Measurements from ENCODE around the gene MINAR2.

Gene MINAR2

GRCh38 chr5:129718471-129719090, 29.3 kb upstream of the MINAR2 start:
- Histone ChIP-seq H3K27ac (no peak overlapping the region), H3K9me3 (no peaks in the 10 kb centered on the region), H3K27me3 (no peaks in the 10 kb centered on the region), H3K4me3 (ENCODE audit: low read depth in 1 of 2, low read length in 1 of 2) (no peak overlapping the region), H3K36me3 (no peaks in the 10 kb centered on the region), H3K4me1 (ENCODE audit: control insufficient read depth in 1 of 2, insufficient read depth in 1 of 2, low read depth in 1 of 2, low read length in 1 of 2) (no peaks in the 10 kb centered on the region)
- TF ChIP-seq, protein P1, sequence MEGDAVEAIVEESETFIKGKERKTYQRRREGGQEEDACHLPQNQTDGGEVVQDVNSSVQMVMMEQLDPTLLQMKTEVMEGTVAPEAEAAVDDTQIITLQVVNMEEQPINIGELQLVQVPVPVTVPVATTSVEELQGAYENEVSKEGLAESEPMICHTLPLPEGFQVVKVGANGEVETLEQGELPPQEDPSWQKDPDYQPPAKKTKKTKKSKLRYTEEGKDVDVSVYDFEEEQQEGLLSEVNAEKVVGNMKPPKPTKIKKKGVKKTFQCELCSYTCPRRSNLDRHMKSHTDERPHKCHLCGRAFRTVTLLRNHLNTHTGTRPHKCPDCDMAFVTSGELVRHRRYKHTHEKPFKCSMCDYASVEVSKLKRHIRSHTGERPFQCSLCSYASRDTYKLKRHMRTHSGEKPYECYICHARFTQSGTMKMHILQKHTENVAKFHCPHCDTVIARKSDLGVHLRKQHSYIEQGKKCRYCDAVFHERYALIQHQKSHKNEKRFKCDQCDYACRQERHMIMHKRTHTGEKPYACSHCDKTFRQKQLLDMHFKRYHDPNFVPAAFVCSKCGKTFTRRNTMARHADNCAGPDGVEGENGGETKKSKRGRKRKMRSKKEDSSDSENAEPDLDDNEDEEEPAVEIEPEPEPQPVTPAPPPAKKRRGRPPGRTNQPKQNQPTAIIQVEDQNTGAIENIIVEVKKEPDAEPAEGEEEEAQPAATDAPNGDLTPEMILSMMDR (IDR thresholded peaks at IDR 0.05): no peak

DNA sequence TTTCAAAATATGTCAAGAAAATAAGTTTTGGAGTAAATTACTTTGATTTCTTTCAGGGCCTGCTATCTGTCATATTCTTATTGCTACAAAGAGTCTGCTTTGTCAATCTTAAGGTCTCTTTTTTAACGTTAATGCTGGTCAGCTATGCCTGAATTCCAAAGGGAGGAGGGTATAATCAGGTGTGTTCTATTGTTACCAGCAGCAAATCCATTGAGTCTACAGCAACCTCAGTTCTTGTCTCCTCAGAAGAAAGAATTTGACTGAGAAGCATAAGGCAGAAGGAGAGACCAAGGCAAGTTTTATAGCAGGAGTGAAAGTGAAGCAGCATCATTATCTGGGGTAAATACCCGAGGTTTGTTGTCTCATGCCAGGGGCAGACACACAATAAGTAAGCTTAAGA, 23.7 kb upstream of the MINAR2 start:
- no peak overlapping the region for H3K4me3 ChIP-seq (ENCODE audit: low read depth in 1 of 2, low read length in 1 of 2)
- H3K27ac ChIP-seq: no peak overlapping the region
- no peaks in the 10 kb centered on the region for H3K36me3 ChIP-seq
- H3K27me3 ChIP-seq: no peaks in the 10 kb centered on the region
- no peaks in the 10 kb centered on the region for H3K4me1 ChIP-seq (ENCODE audit: control insufficient read depth in 1 of 2, insufficient read depth in 1 of 2, low read depth in 1 of 2, low read length in 1 of 2)
- no peaks in the 10 kb centered on the region for H3K9me3 ChIP-seq
- TF ChIP-seq, protein P1 (IDR thresholded peaks at IDR 0.05): no peak

DNA sequence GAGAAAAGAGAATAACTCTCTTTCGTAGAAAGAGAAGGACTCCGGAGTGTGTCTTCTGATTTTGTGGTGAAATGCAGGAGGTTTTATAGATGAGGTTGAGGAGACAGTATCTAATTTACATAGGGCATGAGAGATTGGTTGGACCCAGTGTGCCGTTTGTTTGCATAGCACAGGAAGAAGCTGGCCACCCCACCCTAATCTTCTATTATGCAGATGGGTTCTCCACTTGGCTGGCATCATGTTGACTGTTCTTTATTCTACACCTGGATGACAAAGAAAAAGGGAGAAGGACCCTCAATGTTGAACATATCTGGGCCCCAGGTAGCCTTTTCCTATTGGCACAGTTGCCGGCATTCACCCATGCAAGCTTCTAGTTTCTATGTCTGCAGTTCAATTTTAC, 23.2 kb upstream of the MINAR2 start:
- no peaks in the 10 kb centered on the region for H3K9me3 ChIP-seq
- TF ChIP-seq, protein P1 (IDR thresholded peaks at IDR 0.05): no peak
- no peak overlapping the region for H3K4me3 ChIP-seq (ENCODE audit: low read depth in 1 of 2, low read length in 1 of 2)
- no peaks in the 10 kb centered on the region for H3K36me3 ChIP-seq
- no peaks in the 10 kb centered on the region for H3K27me3 ChIP-seq
- H3K27ac ChIP-seq: no peak overlapping the region
- no peaks in the 10 kb centered on the region for H3K4me1 ChIP-seq (ENCODE audit: control insufficient read depth in 1 of 2, insufficient read depth in 1 of 2, low read depth in 1 of 2, low read length in 1 of 2)

- no peaks in the 10 kb centered on the region for H3K4me1 ChIP-seq (ENCODE audit: control insufficient read depth in 1 of 2, insufficient read depth in 1 of 2, low read depth in 1 of 2, low read length in 1 of 2)
- H3K27ac ChIP-seq: no peak overlapping the region
- no peaks in the 10 kb centered on the region for H3K27me3 ChIP-seq
- TF ChIP-seq, protein P1 (IDR thresholded peaks at IDR 0.05): no peak
- no peaks in the 10 kb centered on the region for H3K36me3 ChIP-seq
- H3K4me3 ChIP-seq (ENCODE audit: low read depth in 1 of 2, low read length in 1 of 2): no peak overlapping the region
- no peaks in the 10 kb centered on the region for H3K9me3 ChIP-seq
These were observed 8.1 kb upstream of the MINAR2 start for GRCh38 chr5:129739773-129740172.

GRCh38 chr5:129743541-129744187, 4.2 kb upstream of the MINAR2 start:
- no peak overlapping the region for H3K27ac ChIP-seq
- no peaks in the 10 kb centered on the region for H3K9me3 ChIP-seq
- H3K36me3 ChIP-seq: no peaks in the 10 kb centered on the region
- TF ChIP-seq, protein P1 (IDR thresholded peaks at IDR 0.05): no peak
- no peaks in the 10 kb centered on the region for H3K4me1 ChIP-seq (ENCODE audit: control insufficient read depth in 1 of 2, insufficient read depth in 1 of 2, low read depth in 1 of 2, low read length in 1 of 2)
- H3K4me3 ChIP-seq (ENCODE audit: low read depth in 1 of 2, low read length in 1 of 2): no peak overlapping the region
- H3K27me3 ChIP-seq: no peaks in the 10 kb centered on the region
